GM23248 (cell line): ENCODE measurements around the gene SYNE2.

Experiments used
- EZH2 ChIP-seq: fragments of 200-600 bp; sonication (generic); IDR thresholded peaks from 2 replicates; pipeline ENCODE4 v1.6.1; 2018; ENCODE audit warnings: antibody characterized with exemption, mild to moderate bottlenecking; ENCODE audit not compliant: insufficient read depth, poor library complexity, severe bottlenecking
- EZH2phosphoT487 ChIP-seq: fragments of 200-600 bp; sonication (generic); IDR thresholded peaks from 2 replicates; pipeline ENCODE4 v1.6.1; 2018; ENCODE audit warnings: antibody characterized with exemption, moderate library complexity, mild to moderate bottlenecking, low read depth; ENCODE audit not compliant: insufficient read depth

GRCh38 chr14:63878052-63878451, 25.2 kb downstream of the SYNE2 start:
- no peak for TF ChIP-seq EZH2
- TF ChIP-seq EZH2phosphoT487 = no peak
